DOHH2 (cell line): ENCODE results near the gene PRKN.

Experiments
- H3F3A ChIP-seq: fragments of 200-600 bp; sonication (generic), shearing (Covaris generic); 2 replicates; pipeline ENCODE4 v1.6.0; 2016; ENCODE audit warnings: antibody characterized with exemption, mild to moderate bottlenecking; ENCODE audit not compliant: control insufficient read depth, insufficient read depth
- H3K27ac ChIP-seq: fragments of 200-600 bp; sonication (generic); 2 replicates; pipeline ENCODE4 v1.5.1; 2014; ENCODE audit warnings: low read depth, mild to moderate bottlenecking, low read length, moderate library complexity
- H3K27me3 ChIP-seq: fragments of 200-600 bp; sonication (generic); 2 replicates; pipeline ENCODE4 v1.6.1; 2014; ENCODE audit warnings: mild to moderate bottlenecking, low read length, mixed read lengths; ENCODE audit not compliant: control insufficient read depth
- H3K36me3 ChIP-seq: fragments of 200-600 bp; sonication (generic); 2 replicates; pipeline ENCODE4 v1.6.1; 2014; ENCODE audit warnings: mild to moderate bottlenecking, low read length, moderate library complexity, mixed read lengths; ENCODE audit not compliant: control insufficient read depth
- H3K4me1 ChIP-seq: fragments of 200-600 bp; sonication (generic); 2 replicates; pipeline ENCODE4 v1.6.1; 2014; ENCODE audit warnings: mild to moderate bottlenecking, low read length, mixed read lengths; ENCODE audit not compliant: control insufficient read depth
- H3K4me2 ChIP-seq: fragments of 200-600 bp; sonication (generic); 2 replicates; pipeline ENCODE4 v1.6.0; 2014; ENCODE audit warnings: mild to moderate bottlenecking, low read length, moderate library complexity
- H3K4me3 ChIP-seq: fragments of 200-600 bp; sonication (generic); 2 replicates; pipeline ENCODE4 v1.5.1; 2014; ENCODE audit warnings: mild to moderate bottlenecking, low read length, mixed read lengths
- H3K79me2 ChIP-seq: fragments of 200-600 bp; sonication (generic); 2 replicates; pipeline ENCODE4 v1.6.1; 2014; ENCODE audit warnings: mild to moderate bottlenecking, low read length, mixed read lengths; ENCODE audit not compliant: control insufficient read depth
- H3K9me2 ChIP-seq: fragments of 200-600 bp; sonication (generic); replicated peaks from 2 replicates; pipeline ENCODE4 v1.6.1; 2014; ENCODE audit warnings: mild to moderate bottlenecking, low read length, mixed read lengths; ENCODE audit not compliant: control insufficient read depth
- H3K9me3 ChIP-seq: fragments of 200-600 bp; sonication (generic); 2 replicates; pipeline ENCODE4 v1.6.1; 2014; ENCODE audit warnings: antibody characterized with exemption, low read length, mixed read lengths; ENCODE audit not compliant: control insufficient read depth, insufficient read depth
- H4K20me1 ChIP-seq: fragments of 200-600 bp; sonication (generic); 2 replicates; pipeline ENCODE4 v1.6.0; 2014; ENCODE audit warnings: low read depth, mild to moderate bottlenecking, antibody characterized with exemption, low read length, moderate library complexity; ENCODE audit not compliant: control insufficient read depth, insufficient read depth
- CTCF ChIP-seq: fragments of 200-600 bp; sonication (generic); IDR thresholded peaks from one replicate; pipeline ENCODE4 v1.5.1; 2014; ENCODE audit warnings: antibody characterized with exemption, mild to moderate bottlenecking, low read depth, low read length; ENCODE audit not compliant: poor library complexity, severe bottlenecking
- EZH2phosphoT487 ChIP-seq: fragments of 200-600 bp; sonication (generic); IDR thresholded peaks from 2 replicates; pipeline ENCODE4 v1.6.1; 2017; ENCODE audit warnings: borderline replicate concordance, mild to moderate bottlenecking, antibody characterized with exemption, low read length, moderate library complexity, mixed read lengths

PRKN gene

DNA sequence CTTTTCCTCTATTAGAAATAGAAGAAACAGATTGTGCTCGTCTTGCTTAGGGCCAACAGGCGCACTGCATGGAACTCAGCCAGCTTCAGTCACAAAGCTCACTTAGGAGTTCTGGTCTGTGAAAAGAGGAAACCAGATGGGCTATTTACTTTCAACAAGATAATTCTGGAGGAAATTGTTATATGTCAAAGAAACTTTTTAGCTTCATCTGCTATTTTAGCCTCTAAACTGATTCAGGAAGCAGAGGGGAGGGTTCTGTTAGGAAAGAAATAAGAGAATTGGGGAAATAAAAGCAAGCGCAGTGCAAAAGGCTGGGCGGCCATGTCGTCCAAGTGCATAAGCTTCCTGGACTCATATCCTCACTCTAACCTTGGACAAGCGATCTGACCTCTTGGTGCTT, 21.3 kb downstream of the PRKN start:
- TF ChIP-seq CTCF (no peak), EZH2phosphoT487 (no peak)
- Histone ChIP-seq H3K4me3 (no peak overlapping the region), H3K27me3 (no peaks in the 10 kb centered on the region), H4K20me1 (no peaks in the 10 kb centered on the region), H3K9me2 (no peaks in the 10 kb centered on the region), H3K27ac (no peak overlapping the region), H3K4me2 (no peak overlapping the region), H3K79me2 (no peaks in the 10 kb centered on the region), H3K36me3 (no peaks in the 10 kb centered on the region), H3K9me3 (no peaks in the 10 kb centered on the region), H3K4me1 (no peaks in the 10 kb centered on the region), H3F3A (no peaks in the 10 kb centered on the region)

DNA sequence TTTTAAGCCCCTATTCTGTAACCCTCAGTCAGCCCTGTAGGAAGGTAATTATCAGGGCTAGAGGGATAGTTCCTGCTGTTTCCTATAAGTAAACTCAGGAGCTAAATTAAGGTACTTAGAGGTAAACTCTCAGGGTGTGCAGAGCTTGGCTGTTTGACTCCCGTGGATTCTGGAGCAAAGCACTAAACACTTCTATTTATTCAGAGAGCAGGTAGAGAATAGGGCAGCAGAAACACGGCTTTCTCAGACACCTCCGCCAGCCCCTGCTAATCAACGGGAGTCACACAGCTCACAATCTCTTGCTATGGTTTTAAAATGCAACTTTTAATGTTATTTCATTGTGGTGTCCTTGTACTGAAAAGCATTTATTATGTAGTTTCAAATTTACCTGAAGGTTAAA, 21.8 kb downstream of the PRKN start:
- TF ChIP-seq EZH2phosphoT487 (no peak), CTCF (no peak)
- Histone ChIP-seq H3K27me3 (no peaks in the 10 kb centered on the region), H3F3A (no peaks in the 10 kb centered on the region), H3K4me2 (no peak overlapping the region), H3K9me2 (no peaks in the 10 kb centered on the region), H3K4me1 (no peaks in the 10 kb centered on the region), H3K27ac (no peak overlapping the region), H3K36me3 (no peaks in the 10 kb centered on the region), H3K9me3 (no peaks in the 10 kb centered on the region), H4K20me1 (no peaks in the 10 kb centered on the region), H3K79me2 (no peaks in the 10 kb centered on the region), H3K4me3 (no peak overlapping the region)

GRCh38 chr6:162704001-162704400, 23.6 kb downstream of the PRKN start:
- H3K4me3 ChIP-seq = no peak overlapping the region
- no peak overlapping the region for H3K4me2 ChIP-seq
- no peaks in the 10 kb centered on the region for H3K27me3 ChIP-seq
- H3K79me2 ChIP-seq = no peaks in the 10 kb centered on the region
- TF ChIP-seq CTCF = no peak
- no peak for TF ChIP-seq EZH2phosphoT487
- H4K20me1 ChIP-seq = no peaks in the 10 kb centered on the region
- H3K9me2 ChIP-seq = no peaks in the 10 kb centered on the region
- no peaks in the 10 kb centered on the region for H3K4me1 ChIP-seq
- H3K36me3 ChIP-seq = no peaks in the 10 kb centered on the region
- no peaks in the 10 kb centered on the region for H3K9me3 ChIP-seq
- no peaks in the 10 kb centered on the region for H3F3A ChIP-seq
- no peak overlapping the region for H3K27ac ChIP-seq

DNA sequence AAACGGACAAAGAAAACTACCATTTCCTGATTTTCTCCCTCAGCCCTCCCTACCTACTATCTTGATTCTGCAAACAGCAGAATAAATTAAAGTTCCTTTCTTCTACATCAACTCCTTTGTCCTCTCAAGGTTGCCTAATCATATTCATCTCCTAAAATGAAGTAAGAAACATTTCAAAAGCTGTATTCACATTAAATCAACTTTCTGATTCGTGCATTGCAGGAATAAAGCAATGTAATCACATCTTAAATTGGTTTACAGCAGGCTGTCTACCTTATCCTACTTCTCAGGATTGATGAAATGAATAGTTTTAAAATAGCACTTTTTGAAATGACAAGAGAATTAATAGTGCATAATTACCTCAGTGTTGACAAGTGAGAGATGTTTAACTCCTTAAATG, 25.1 kb downstream of the PRKN start:
- H4K20me1 ChIP-seq = no peaks in the 10 kb centered on the region
- TF ChIP-seq EZH2phosphoT487 (no peak), CTCF (no peak)
- H3K9me2 ChIP-seq = no peaks in the 10 kb centered on the region
- H3K4me1 ChIP-seq = no peaks in the 10 kb centered on the region
- H3K4me2 ChIP-seq = no peak overlapping the region
- H3K27me3 ChIP-seq = no peaks in the 10 kb centered on the region
- H3K9me3 ChIP-seq = no peaks in the 10 kb centered on the region
- no peaks in the 10 kb centered on the region for H3K79me2 ChIP-seq
- no peak overlapping the region for H3K4me3 ChIP-seq
- no peaks in the 10 kb centered on the region for H3K36me3 ChIP-seq
- H3F3A ChIP-seq = no peaks in the 10 kb centered on the region
- H3K27ac ChIP-seq = no peak overlapping the region
